Kidney epithelial cell (primary cell): ENCODE data around the gene ATP8A2. TPM values are rescaled to one million over a fixed set of nuclear protein-coding genes. Genes with fewer than 3 reads are reported as not detected.
A peak's percentile ranks its signal among the peaks of the same experiment; 100 is the strongest.

Source experiments
- DNase-seq: peaks from one replicate; pipeline ENCODE4 v3.0.0-alpha.2; 2010; ENCODE audit warnings: low read depth
- H3K27me3 ChIP-seq: 2 replicates; pipeline ENCODE4 v1.6.0; 2011; ENCODE audit warnings: low read length; ENCODE audit not compliant: control insufficient read depth, insufficient read depth
- H3K36me3 ChIP-seq: 2 replicates; pipeline ENCODE4 v1.5.1; 2011; ENCODE audit warnings: low read length; ENCODE audit not compliant: control insufficient read depth, insufficient read depth
- H3K4me3 ChIP-seq: 2 replicates; pipeline ENCODE4 v1.5.1; 2011; ENCODE audit warnings: low read depth, mild to moderate bottlenecking, control low read depth, low read length
- total RNA-seq: library from RNA; depleted of rRNA; stranded (reverse); fragments of >200 nt; gene quantifications from 2 replicates; pipeline ENCODE4 v1.2.3, GENCODE V29; 2015
- TF ChIP-seq, protein P1 (sequence below): IDR thresholded peaks from 2 replicates; pipeline ENCODE4 v1.5.1; 2011; ENCODE audit warnings: mild to moderate bottlenecking, moderate library complexity, low read length, control low read depth, inconsistent platforms; ENCODE audit not compliant: insufficient read depth, poor library complexity, severe bottlenecking

ATP8A2 gene
- total RNA-seq, 1 donor from 2014 or later, result 3.8 TPM

DNA sequence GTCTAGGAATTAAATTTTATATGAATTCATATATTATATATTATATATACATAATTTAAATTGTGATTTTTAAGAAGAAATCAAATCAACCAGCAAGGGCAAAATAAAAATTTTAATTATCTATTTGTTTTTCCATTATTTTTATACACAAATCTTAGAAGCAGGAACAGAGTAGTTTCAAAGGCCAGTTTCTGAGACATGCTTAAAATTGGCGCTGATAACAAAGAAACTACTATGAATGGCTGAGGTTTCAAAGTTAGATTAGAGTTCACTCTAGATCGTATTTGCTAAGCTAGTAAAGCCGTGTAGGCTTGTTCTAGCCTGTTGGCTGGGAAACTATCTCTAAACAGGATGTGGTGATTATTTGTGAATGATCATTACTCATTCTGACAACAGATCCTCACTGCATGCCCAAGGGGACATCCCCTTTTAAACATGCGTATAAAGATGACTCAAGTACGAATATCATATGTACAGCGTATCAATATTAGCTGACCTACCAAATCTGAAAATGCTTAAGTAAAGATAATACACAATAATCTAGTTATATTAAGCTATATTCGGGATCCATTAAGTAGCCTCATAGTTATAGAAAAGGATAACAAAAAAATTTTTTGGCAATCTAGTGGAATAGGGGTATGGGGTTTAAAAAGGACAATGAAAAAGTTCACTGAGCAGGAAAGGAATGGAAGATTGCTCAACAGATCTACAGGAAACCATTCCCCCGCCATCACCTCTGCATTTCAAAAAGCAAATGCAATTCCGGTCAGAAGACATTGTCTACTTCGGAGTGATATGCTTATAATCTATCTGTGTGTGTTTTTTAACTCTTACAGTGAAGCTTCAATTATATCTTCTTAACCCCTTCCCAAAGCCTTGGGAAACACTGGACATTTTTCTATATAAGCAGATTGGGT, 529.9 kb downstream of the ATP8A2 start:
- Histone ChIP-seq H3K36me3 (no peaks in the 10 kb centered on the region), H3K4me3 (no peak overlapping the region), H3K27me3 (no peaks in the 10 kb centered on the region)
- TF ChIP-seq, protein P1, sequence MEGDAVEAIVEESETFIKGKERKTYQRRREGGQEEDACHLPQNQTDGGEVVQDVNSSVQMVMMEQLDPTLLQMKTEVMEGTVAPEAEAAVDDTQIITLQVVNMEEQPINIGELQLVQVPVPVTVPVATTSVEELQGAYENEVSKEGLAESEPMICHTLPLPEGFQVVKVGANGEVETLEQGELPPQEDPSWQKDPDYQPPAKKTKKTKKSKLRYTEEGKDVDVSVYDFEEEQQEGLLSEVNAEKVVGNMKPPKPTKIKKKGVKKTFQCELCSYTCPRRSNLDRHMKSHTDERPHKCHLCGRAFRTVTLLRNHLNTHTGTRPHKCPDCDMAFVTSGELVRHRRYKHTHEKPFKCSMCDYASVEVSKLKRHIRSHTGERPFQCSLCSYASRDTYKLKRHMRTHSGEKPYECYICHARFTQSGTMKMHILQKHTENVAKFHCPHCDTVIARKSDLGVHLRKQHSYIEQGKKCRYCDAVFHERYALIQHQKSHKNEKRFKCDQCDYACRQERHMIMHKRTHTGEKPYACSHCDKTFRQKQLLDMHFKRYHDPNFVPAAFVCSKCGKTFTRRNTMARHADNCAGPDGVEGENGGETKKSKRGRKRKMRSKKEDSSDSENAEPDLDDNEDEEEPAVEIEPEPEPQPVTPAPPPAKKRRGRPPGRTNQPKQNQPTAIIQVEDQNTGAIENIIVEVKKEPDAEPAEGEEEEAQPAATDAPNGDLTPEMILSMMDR, result no peak
- peak; percentile 49 for DNase-seq

GRCh38 chr13:25902455-25902854, 530.7 kb downstream of the ATP8A2 start:
- no peak for DNase-seq
- Histone ChIP-seq H3K27me3 (no peaks in the 10 kb centered on the region), H3K4me3 (no peak overlapping the region), H3K36me3 (no peaks in the 10 kb centered on the region)
- TF ChIP-seq, protein P1, result no peak

GRCh38 chr13:25902891-25903341, 531.1 kb downstream of the ATP8A2 start:
- Histone ChIP-seq H3K36me3 (no peaks in the 10 kb centered on the region), H3K27me3 (no peaks in the 10 kb centered on the region), H3K4me3 (no peak overlapping the region)
- TF ChIP-seq, protein P1, result no peak
- no peak for DNase-seq

- no peak for DNase-seq
- TF ChIP-seq, protein P1, result no peak
- H3K27me3 ChIP-seq, result no peaks in the 10 kb centered on the region
Observed at GRCh38 chr13:25904830-25905229, 533.1 kb downstream of the ATP8A2 start.

DNA sequence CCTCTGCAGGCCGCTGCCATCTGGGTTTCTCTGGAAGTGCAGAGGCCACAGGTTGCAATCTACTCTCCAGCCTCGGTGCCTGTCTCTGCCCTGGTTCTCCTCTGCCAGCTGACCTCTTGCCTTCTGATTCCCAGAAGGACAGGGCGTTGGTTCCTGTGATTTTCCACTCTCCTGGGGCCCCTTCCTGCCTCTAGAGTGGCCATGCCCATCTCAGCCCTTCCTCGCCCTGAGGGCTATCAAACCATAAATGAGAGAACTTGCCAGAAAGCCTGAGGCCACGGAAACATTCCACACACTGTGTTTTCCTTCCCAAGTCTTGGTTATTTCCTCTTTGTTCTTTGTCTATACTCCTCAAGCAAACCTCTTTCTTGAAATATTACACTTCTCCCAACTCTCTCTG, 533.8 kb downstream of the ATP8A2 start:
- Histone ChIP-seq H3K27me3 (no peaks in the 10 kb centered on the region), H3K36me3 (no peaks in the 10 kb centered on the region), H3K4me3 (no peak overlapping the region)
- TF ChIP-seq, protein P1, result no peak
- no peak for DNase-seq

More at GRCh38 chr13:25904830-25905229, 533.1 kb downstream of the ATP8A2 start:
- Histone ChIP-seq H3K36me3 (no peaks in the 10 kb centered on the region), H3K4me3 (no peak overlapping the region)
